HG03457 (cell line): Measurements from ENCODE around the gene MVB12B.

ENCODE experiments used
- ATAC-seq: cut with Tn5 transposase; IDR thresholded peaks from one replicate; pipeline ENCODE4 v1.9.1; 2021; ENCODE audit warnings: moderate number of reproducible peaks; ENCODE audit not compliant: unreplicated experiment

MVB12B gene

GRCh38 chr9:126329476-126330275, 3.0 kb downstream of the MVB12B start:
- ATAC-seq, result no peak

- ATAC-seq, result no peak
These were observed 3.9 kb downstream of the MVB12B start for GRCh38 chr9:126330536-126330935.

DNA sequence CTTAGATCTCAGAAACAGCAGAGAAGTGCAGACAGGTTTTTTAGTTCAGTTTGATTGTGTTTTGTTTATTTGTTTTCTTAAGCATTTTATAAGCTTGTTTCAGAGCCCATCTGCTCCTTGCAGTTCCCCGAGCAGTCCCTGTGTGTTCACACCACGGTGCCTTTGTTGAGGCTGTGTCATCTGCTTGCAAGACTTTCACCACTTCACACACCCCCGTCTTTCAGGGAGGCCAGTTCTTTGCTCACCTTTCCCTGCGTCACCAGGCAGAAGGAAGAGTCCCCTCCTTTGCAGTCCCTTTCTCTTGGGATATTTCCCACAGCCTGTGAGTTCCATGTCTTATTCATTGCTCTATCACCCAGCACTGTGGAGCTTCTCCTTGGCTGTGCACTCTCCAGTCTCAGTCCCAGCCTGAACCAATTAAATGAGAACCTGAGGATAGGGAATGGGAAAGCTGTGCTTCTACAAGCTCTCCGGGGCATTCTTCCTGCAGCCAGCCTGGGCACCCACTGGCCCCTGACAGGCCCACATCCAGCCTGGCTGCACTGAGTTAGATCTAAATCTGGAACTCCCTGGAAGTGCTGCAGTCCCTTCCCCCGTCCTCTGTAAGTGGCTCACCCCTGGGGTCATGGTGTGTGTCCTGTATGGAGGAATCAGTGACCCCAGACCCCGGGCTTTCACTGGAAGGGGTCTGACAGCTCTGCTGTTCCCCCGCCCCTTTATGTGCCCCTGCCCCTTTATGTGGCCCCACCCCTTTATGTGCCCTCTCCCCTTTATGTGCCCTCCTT, 5.5 kb downstream of the MVB12B start:
- ATAC-seq, result no peak

- ATAC-seq, result no peak
These were observed 8.3 kb downstream of the MVB12B start for GRCh38 chr9:126334721-126335621.

DNA sequence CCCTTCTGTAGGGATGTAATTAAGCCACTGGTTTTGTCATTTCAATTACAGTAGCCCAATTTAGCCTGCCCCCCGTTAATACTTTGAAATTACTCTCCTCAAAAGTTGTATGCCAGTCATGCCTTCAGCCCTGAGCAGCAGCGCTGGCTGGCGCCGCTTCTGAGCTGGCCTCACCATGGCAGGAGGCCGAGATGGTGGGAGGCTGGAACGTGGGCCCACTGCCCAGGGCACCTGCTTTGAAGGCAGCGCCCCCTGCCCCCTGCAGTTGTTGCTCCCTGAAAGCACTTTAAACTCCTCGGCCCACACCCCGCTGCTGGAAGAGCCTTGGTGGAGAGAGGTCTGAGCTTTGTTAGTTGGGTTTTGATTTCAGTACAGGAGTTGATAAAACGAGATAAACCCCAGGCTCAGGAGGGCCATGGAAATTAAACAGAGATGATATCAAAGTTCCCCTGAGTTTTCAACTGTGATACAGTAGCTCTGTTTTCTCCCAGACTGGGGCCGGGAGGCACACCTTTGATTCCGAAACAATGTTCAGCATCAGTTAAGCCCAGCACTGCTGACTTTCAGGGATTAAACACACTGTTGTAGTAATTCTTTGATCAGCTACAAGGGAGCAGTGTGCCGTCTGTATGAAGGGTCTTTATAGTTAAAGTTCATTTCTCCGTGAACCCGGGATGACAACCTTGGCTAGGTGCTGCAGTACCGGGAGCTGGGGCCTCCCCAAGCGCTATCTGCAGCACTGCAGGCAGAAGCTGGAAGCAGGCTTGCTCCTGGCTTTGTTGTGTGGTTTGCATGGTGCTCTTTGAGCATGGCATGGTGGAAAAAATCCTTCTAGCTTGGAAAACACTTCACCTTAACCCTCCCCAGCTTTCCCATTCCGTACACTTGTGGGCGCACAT, 9.5 kb downstream of the MVB12B start:
- no peak for ATAC-seq

- no peak for ATAC-seq
These were observed 10.2 kb downstream of the MVB12B start for GRCh38 chr9:126336736-126337325.

DNA sequence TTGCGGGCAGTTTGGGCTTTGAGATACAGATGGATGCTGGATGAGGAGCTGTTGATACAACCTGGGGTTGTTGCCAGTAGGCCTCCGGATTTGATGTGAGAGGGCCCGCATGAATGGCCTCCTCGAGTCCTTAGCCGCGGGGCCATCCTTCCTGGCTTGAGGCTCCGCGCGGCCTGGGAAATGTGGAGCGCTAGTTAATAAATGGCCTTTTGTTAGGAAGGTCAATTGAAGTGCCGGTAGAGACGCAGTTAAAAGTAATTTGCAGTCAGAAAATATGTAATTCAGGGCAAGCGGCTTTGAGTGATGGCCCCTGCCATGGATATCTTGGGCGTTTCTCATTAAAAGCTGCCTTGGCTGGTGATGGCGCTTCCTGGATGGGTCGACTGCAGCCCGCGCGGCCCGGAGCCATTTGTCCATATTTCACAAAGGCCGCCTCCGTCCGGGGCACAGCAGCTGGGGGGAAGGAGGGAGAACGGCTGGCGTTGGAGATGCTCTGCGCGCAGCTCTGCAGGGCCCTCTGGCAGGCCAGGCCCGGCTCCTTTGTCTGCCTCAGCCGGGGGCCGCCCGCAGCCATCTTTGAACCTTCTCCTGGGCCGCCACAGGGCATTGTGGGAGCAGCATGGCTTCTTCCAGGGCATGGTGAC, 11.2 kb downstream of the MVB12B start:
- ATAC-seq, result no peak

DNA sequence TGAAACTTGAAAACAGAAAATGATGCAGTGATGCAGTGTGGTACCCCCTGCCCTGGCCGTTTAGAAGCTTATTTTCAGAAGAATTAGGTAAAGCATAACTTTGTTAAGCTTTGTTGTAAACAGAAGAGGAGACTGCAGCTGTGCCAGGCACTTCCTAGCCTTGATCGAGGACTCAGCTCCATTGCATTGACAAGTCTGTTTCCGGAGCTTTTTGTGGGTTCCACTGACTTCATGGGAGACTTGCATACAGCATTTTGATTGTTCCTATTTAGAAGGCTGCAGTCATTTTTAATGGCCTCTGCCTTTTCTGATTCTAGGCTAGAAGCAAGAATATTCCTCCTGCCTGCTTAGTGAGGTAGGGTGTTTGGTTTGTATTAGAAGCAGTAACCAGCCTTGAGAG, 12.3 kb downstream of the MVB12B start:
- no peak for ATAC-seq

- no peak for ATAC-seq
These were observed 14.8 kb downstream of the MVB12B start for GRCh38 chr9:126341426-126341825.

- no peak for ATAC-seq
These were observed 15.3 kb downstream of the MVB12B start for GRCh38 chr9:126341902-126342301.

DNA sequence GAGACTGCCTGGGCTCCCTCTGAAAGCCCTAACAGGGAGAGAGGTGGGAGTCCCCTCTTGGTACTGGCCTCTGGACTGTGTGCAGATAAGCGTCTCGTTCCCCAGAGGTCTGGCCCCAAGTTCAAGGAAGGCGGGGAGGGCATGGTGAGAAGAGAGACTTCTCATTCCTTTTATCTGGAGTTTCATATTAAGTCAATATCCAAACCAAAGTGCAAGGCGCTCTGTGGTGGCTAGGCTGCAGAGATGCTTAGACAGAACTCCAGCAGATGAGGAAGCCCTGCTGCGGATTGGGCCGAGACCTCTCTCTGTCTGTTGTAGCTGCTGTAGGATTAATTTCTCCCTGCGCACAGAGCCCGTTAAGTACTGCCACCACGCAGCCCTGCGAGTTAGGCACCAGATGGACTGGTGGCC, 16.0 kb downstream of the MVB12B start:
- no peak for ATAC-seq

GRCh38 chr9:126343271-126343700, 16.7 kb downstream of the MVB12B start:
- no peak for ATAC-seq

DNA sequence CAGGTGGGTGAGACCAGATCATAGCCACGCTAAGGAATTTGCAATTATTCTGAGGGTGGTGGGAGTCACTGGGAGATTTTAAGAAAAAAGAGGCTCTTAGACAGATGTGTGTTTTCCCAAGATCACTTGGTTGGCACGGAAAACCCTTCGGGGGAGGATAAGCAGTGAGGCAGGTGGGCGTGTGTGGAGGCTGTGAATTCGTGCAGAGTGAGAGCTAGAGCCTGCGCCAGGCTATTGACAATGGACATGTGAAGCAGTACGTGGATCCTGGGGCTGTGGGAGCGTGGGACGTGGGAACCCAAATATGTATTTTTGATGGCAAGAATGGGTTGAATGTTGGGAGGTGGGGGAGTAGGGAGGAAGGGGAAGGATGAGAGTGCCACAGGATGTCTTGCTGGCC, 19.4 kb downstream of the MVB12B start:
- no peak for ATAC-seq

DNA sequence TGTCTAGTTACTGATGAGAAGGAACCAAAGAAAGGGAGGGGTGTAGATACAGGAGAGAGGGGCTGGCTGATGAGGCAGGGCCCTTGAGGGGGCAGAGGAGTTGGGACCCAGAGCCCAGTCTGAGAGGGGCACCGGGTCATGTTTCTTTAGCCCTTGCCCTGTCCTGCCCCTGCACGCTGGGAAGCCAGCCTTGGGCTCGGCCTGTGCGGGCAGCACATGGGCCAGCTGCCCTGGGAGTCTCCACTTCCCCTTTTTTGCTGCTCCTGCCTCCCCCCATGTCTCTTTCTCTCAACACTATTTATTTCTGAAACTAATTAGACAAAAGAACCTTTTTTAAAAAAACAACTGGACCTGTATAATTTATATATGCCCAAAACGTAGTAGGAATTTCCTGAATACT, 20.5 kb downstream of the MVB12B start:
- no peak for ATAC-seq

DNA sequence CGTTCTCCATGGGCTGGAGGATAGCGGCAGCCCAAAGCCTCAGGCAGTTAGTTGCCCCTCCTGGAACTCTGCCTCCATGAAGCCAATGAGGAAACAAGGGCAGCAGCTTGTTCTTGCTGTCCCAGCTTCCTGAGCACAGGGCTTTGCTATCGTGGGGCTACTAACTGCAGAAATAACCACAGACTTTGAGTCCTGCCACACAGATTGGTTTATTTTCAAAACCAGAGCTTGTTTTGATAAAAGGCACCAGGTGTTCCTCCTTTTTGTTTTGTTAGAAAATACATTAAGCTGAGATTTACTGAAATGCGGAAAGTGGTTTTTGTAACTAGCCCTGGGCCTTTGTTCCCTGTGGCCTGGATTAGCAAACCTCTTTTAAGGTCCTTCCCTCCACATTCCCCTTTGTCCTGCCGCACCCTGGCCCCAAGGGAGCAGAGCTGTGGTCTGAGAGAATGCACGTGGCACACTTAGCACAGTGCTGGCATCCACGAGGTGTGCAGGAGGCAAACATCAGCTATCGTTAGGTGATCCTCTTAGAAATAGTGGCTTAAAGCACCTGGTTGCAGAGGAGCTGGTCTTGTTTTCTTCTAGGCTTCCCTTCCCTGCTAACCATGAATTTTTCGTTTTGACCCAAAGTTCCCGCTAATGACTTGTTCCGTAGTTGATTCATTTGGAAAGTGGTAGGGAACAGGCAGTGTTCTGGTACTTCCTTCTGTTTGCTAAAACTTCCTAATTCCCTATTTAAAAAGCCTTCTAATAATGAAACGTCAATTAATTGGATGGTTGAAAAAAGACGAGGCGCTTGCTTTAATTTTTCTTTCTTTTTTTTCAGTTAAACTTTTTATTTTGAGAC, 21.5 kb downstream of the MVB12B start:
- ATAC-seq, result no peak

GRCh38 chr9:126348911-126349550, 22.4 kb downstream of the MVB12B start:
- ATAC-seq, result no peak

- no peak for ATAC-seq
These were observed 28.5 kb downstream of the MVB12B start for GRCh38 chr9:126354887-126355770.
